Neural crest cell (in vitro differentiated cells): Measurements from ENCODE around the gene UBE2H. TPM values are rescaled to one million over a fixed set of nuclear protein-coding genes. Genes with fewer than 3 reads are reported as not detected.

Experiments
- DNase-seq: peaks from one replicate; pipeline ENCODE4 v3.0.0; 2021; ENCODE audit warnings: low read depth, mixed read lengths, low spot score
- H3K27ac Mint-ChIP-seq: one replicate; pipeline ENCODE4 v1.8.0; 2021; ENCODE audit warnings: mild to moderate bottlenecking, mixed read lengths; ENCODE audit not compliant: unreplicated experiment
- H3K27me3 Mint-ChIP-seq: 2 replicates; pipeline ENCODE4 v1.8.0; 2021; ENCODE audit warnings: low read depth, mild to moderate bottlenecking, mixed read lengths
- H3K36me3 Mint-ChIP-seq: 2 replicates; pipeline ENCODE4 v1.8.0; 2021; ENCODE audit warnings: low read depth, mild to moderate bottlenecking, mixed read lengths
- H3K4me1 Mint-ChIP-seq: 2 replicates; pipeline ENCODE4 v1.8.0; 2021; ENCODE audit warnings: mixed read lengths
- H3K4me3 Mint-ChIP-seq: one replicate; pipeline ENCODE4 v1.8.0; 2021; ENCODE audit warnings: mild to moderate bottlenecking, mixed read lengths
- H3K9me3 Mint-ChIP-seq: 2 replicates; pipeline ENCODE4 v1.8.0; 2021; ENCODE audit warnings: mixed read lengths
- total RNA-seq: library from RNA; stranded (reverse); gene quantifications from 2 replicates; pipeline ENCODE4 v1.2.1, GENCODE V29; 2021
- TF ChIP-seq, protein P1 (sequence below): fragments of 200-600 bp; sonication (generic); conservative IDR thresholded peaks from 2 replicates; pipeline ENCODE4 v1.5.0; 2021; ENCODE audit warnings: antibody characterized with exemption, mild to moderate bottlenecking

The UBE2H gene
- total RNA-seq, 1 donor from 2014 or later = 43.4 TPM

DNA sequence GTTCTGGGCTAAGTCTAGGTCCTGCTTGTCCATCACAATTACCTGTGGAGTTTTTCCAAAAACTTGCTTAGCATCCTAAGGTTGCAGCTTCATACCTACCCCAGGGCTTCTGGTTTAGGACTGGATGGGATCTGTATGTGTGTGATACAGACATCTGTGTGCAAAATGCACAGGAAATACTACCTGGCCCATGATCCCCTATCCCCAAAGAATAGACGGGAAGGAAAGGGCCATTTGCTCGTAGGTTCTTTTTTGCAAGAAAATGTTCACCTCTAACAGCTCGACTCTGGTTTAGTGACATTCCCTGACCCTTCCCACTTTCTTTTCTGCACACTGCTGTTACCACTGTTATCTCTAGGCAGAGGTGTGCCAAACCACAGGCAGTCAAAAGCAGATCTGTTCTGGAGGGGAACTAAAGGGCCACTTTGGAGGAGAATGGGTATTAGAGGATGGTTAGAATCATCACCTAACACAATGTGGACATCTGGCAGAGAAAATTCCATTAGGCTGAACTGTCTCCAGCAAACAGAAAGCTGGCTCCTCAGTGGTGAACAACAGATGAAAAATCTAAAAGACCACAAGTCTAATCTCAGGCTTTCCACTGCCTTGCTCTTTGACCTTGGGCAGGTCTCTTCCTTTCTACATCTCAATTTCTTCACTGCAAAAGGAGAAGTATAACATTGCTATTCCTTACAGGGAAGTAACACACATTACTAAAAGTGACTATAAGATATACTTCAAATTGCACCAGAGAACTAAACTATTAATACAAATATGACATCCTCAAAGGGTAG lies 107.4 kb downstream of the UBE2H start:
- Mint-ChIP-seq H3K9me3 (no peaks in the 10 kb centered on the region), H3K36me3 (no peaks in the 10 kb centered on the region), H3K4me1 (peaks cover 12% of the 10 kb centered on the region), H3K27me3 (no peaks in the 10 kb centered on the region), H3K4me3 (no peak overlapping the region), H3K27ac (peak overlapping the region; percentile 25)
- TF ChIP-seq, protein P1, sequence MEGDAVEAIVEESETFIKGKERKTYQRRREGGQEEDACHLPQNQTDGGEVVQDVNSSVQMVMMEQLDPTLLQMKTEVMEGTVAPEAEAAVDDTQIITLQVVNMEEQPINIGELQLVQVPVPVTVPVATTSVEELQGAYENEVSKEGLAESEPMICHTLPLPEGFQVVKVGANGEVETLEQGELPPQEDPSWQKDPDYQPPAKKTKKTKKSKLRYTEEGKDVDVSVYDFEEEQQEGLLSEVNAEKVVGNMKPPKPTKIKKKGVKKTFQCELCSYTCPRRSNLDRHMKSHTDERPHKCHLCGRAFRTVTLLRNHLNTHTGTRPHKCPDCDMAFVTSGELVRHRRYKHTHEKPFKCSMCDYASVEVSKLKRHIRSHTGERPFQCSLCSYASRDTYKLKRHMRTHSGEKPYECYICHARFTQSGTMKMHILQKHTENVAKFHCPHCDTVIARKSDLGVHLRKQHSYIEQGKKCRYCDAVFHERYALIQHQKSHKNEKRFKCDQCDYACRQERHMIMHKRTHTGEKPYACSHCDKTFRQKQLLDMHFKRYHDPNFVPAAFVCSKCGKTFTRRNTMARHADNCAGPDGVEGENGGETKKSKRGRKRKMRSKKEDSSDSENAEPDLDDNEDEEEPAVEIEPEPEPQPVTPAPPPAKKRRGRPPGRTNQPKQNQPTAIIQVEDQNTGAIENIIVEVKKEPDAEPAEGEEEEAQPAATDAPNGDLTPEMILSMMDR = no peak
- no peak for DNase-seq

DNA sequence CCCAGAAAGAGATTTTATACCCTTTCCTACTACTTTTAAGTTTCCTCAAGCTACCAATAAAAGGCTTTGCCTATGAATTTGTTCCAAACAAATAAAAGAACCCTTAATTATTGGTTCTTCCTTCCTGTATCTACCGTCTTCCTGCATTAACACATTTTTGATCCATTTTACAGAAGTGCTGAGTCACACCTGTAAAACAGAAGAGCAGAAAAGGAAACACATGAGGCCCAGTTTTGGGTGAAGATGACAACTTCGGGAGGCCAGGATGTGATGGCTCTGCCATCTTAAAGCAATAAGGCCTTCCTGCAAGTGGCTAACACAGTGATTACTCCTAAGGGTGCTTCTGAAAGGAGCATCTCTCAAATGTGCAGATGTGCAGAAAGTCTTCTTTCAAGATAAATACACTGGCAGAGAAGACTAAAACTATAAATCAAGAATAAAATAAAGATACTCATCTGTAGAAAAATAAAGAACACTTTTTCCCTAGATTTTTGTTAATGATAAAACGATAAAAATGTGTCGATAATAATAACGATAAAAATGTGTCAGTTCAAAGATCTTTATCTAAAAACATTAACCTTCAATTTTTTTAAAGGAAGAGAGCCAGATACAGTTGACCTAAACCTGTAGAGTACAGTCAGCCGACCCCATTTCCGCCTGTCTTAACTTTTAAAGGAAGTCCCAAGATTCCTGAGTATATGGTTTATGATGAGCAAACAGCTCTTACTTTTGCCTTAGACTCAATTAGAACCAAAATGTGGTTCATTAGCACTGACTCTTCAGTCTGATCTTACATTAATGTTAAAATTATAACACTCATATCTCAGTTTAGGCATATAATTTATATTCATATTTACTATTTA lies 108.6 kb downstream of the UBE2H start:
- Mint-ChIP-seq H3K27me3 (no peaks in the 10 kb centered on the region), H3K27ac (no peak overlapping the region), H3K4me1 (peaks cover 12% of the 10 kb centered on the region), H3K36me3 (no peaks in the 10 kb centered on the region), H3K9me3 (no peaks in the 10 kb centered on the region), H3K4me3 (no peak overlapping the region)
- TF ChIP-seq, protein P1 = no peak
- no peak for DNase-seq

DNA sequence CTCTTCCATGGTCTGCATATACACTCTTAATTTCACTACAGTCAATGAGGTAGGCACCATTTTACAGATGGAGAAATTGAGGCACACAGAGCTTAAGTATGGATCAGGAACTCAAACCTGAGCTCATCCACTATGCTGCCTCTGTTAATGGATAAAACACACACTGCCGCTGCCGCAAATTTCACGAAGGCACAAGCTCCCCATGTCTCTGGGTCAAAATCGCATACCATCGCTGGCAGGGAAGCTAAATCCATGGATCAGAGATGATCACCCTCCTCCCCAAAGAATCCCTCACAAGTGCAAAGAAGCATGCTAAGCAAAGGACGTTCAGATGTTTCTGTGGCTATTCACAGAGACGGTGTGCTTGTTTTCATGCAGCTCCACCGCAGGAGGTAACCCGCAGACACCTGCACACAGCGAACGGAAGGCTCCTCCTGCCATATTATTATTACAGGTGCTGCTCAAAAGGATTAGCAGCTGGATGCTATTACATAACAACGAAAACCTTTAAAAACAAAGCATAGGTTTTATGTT lies 109.3 kb downstream of the UBE2H start:
- no peaks in the 10 kb centered on the region for H3K36me3 Mint-ChIP-seq
- no peak for DNase-seq
- H3K27ac Mint-ChIP-seq = peak overlapping the region; percentile 39
- peaks cover 10% of the 10 kb centered on the region for H3K4me1 Mint-ChIP-seq
- no peaks in the 10 kb centered on the region for H3K27me3 Mint-ChIP-seq
- H3K9me3 Mint-ChIP-seq = no peaks in the 10 kb centered on the region
- TF ChIP-seq, protein P1 = no peak
- H3K4me3 Mint-ChIP-seq = no peak overlapping the region

DNA sequence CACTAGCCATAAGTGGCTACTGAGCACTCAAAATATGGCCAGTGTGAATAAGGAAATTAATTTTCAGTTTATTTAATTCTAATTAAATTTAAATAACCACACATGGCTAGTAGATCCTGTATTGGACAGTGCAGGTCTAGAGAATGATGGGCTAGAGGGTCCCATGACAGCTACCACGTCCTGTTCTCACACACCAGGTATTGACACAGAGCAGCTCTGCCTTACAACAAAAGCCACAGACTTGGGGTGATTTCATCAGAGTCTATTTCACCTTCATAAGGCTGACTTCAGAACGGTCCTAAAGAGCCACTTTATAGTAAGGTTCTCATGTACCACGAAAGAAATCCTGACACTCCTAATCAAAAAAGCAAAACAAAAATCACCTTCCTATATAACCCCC lies 111.3 kb downstream of the UBE2H start:
- Mint-ChIP-seq H3K4me3 (no peak overlapping the region), H3K4me1 (peaks cover 18% of the 10 kb centered on the region), H3K27ac (no peak overlapping the region), H3K36me3 (no peaks in the 10 kb centered on the region), H3K27me3 (no peaks in the 10 kb centered on the region), H3K9me3 (no peaks in the 10 kb centered on the region)
- TF ChIP-seq, protein P1 = no peak
- no peak for DNase-seq

DNA sequence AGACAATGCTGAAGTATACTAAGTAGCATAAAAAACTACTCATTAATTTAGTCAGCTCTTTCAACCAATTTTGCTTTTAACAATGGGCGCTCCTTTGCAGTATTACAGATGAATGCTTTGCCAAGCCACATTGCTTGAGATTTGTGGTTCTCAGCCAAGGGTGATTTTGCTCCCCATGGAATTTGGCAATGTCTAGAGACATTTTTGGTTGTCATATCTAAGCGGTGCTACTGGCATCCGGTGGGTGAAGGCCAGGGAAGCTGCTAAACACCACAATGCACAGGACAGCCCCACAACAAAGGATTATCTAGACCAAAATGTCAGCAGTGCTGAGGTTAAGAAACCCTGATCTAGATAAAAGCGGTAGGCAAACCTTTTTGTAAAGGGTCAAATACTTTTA lies 112.0 kb downstream of the UBE2H start:
- TF ChIP-seq, protein P1 = no peak
- Mint-ChIP-seq H3K27ac (no peak overlapping the region), H3K36me3 (no peaks in the 10 kb centered on the region), H3K9me3 (no peaks in the 10 kb centered on the region), H3K4me1 (peaks cover 24% of the 10 kb centered on the region), H3K4me3 (no peak overlapping the region), H3K27me3 (no peaks in the 10 kb centered on the region)
- DNase-seq = no peak
